K562 (cell line): ENCODE data around the gene PLD1. TPM values are rescaled to one million over a fixed set of nuclear protein-coding genes. Genes with fewer than 3 reads are reported as not detected.

Experiments
- CBFB ChIP-seq: sonication (generic); formaldehyde crosslinking; IDR thresholded peaks from 2 replicates; pipeline ENCODE4 v1.4.0; 2020; ENCODE audit warnings: mild to moderate bottlenecking, missing genetic modification reagents
- CBX3 ChIP-seq, 2 experiments: IDR thresholded peaks; 1 replicate in 1 of 2; 2 replicates in 1 of 2; pipeline ENCODE4 v1.6.1; 2012; ENCODE audit warnings: inconsistent platforms in 2 of 2, low read length in 2 of 2, borderline replicate concordance in 1 of 2, control low read depth in 1 of 2
- CEBPG ChIP-seq, 3 experiments: fragments of 200-800 bp in 1 of 3; sonication (Bioruptor generic) in 1 of 3; sonication (generic) in 1 of 3; formaldehyde crosslinking in 1 of 3; IDR thresholded peaks in 2 of 3; conservative IDR thresholded peaks in 1 of 3; 2 replicates each; pipeline versions ENCODE4 v1.6.1 to v1.8.0; 2016 to 2022; ENCODE audit warnings: missing compliant biosample characterization in 2 of 3, missing genetic modification characterization in 2 of 3, mild to moderate bottlenecking in 1 of 3, missing genetic modification reagents in 1 of 3
- E2F3 ChIP-seq: fragments of 250-450 bp; sonication (Bioruptor Pico); IDR thresholded peaks from 2 replicates; pipeline ENCODE4 v1.4.0; 2020; ENCODE audit warnings: mild to moderate bottlenecking
- IFI16 ChIP-seq: fragments of 250-450 bp; sonication (Bioruptor Pico); IDR thresholded peaks from 2 replicates; pipeline ENCODE4 v2.1.2; 2022; ENCODE audit warnings: mild to moderate bottlenecking, inconsistent platforms
- KLF16 ChIP-seq: IDR thresholded peaks from 2 replicates; pipeline ENCODE4 v1.6.1; 2016; ENCODE audit warnings: antibody characterized with exemption
- MAFK ChIP-seq: IDR thresholded peaks from 2 replicates; pipeline ENCODE4 v1.6.1; 2011; ENCODE audit warnings: low read length, improper control_type of control experiment
- MEIS2 ChIP-seq: fragments of 450-650 bp; IDR thresholded peaks from 2 replicates; pipeline ENCODE4 v1.6.1; 2014; ENCODE audit warnings: mild to moderate bottlenecking; ENCODE audit not compliant: partially characterized antibody
- MXI1 ChIP-seq: IDR thresholded peaks from 2 replicates; pipeline ENCODE4 v1.6.1; 2011; ENCODE audit warnings: low read depth, mild to moderate bottlenecking, improper control_type of control experiment, low read length
- NFE2L1 ChIP-seq: fragments of 450-650 bp; IDR thresholded peaks from 2 replicates; pipeline ENCODE4 v1.6.1; 2016; ENCODE audit warnings: missing genetic modification characterization, low read depth, mild to moderate bottlenecking, missing compliant biosample characterization, moderate library complexity, borderline replicate concordance
- PCBP2 ChIP-seq: fragments of 200-400 bp; formaldehyde crosslinking; IDR thresholded peaks from 2 replicates; pipeline ENCODE4 v1.6.1; 2018; ENCODE audit warnings: low read length, low read depth, mild to moderate bottlenecking, moderate library complexity; ENCODE audit not compliant: poor library complexity, severe bottlenecking
- PML ChIP-seq: IDR thresholded peaks from 2 replicates; pipeline ENCODE4 v1.6.1; 2012; ENCODE audit warnings: low read length, inconsistent platforms
- POLR3G ChIP-seq: IDR thresholded peaks from 2 replicates; pipeline ENCODE4 v1.6.1; 2011; ENCODE audit not compliant: insufficient read length, insufficient replicate concordance; ENCODE audit errors: extremely low read depth
- RAD21 ChIP-seq, 2 experiments: fragments of 250-450 bp in 1 of 2; fragments of 450-650 bp in 1 of 2; sonication (Bioruptor Pico) in 1 of 2; formaldehyde crosslinking in 1 of 2; IDR thresholded peaks in 1 of 2; conservative IDR thresholded peaks in 1 of 2; 2 replicates each; pipeline versions ENCODE4 v1.4.0 to v1.8.0; 2020 to 2022; ENCODE audit warnings: mild to moderate bottlenecking in 2 of 2, moderate library complexity in 1 of 2
- RBM14 ChIP-seq: fragments of 200-400 bp; formaldehyde crosslinking; IDR thresholded peaks from 2 replicates; pipeline ENCODE4 v1.6.1; 2018; ENCODE audit warnings: low read depth, mild to moderate bottlenecking, low read length, moderate library complexity, borderline replicate concordance; ENCODE audit not compliant: insufficient read depth
- SETDB1 ChIP-seq: IDR thresholded peaks from one replicate; pipeline ENCODE4 v1.6.1; 2012; ENCODE audit warnings: low read length, control low read depth, inconsistent platforms
- SMARCC2 ChIP-seq: fragments of 450-650 bp; IDR thresholded peaks from 2 replicates; pipeline ENCODE4 v1.6.1; 2017; ENCODE audit warnings: antibody characterized with exemption, moderate library complexity, mild to moderate bottlenecking, low read depth
- SMC3 ChIP-seq: conservative IDR thresholded peaks from 2 replicates; pipeline ENCODE4 v1.6.1; 2011; ENCODE audit warnings: low read depth, low read length, improper control_type of control experiment; ENCODE audit not compliant: insufficient read depth
- STAG1 ChIP-seq: sonication (generic); formaldehyde crosslinking; IDR thresholded peaks from 2 replicates; pipeline ENCODE4 v1.5.0; 2020; ENCODE audit warnings: missing genetic modification reagents, borderline replicate concordance
- ZNF140 ChIP-seq: fragments of 250-450 bp; sonication (Bioruptor Pico); IDR thresholded peaks from 2 replicates; pipeline ENCODE4 v1.8.0; 2021; ENCODE audit warnings: moderate library complexity, mild to moderate bottlenecking, inconsistent platforms
- ZNF3 ChIP-seq: fragments of 250-450 bp; sonication (Bioruptor Pico); IDR thresholded peaks from 2 replicates; pipeline ENCODE4 v1.5.0; 2021; ENCODE audit warnings: mild to moderate bottlenecking, moderate library complexity
- polyA plus RNA-seq, 8 experiments: library from polyadenylated mRNA; depleted of rRNA in 4 of 8; stranded (reverse) in 5 of 8; unstranded in 3 of 8; fragments of >200 nt; fragmentation: Nextera tagmentation in 2 of 8; fragmentation: Illumina TruSeq in 1 of 8; extraction: Ambion mirVana in 2 of 8; extraction: Trizol in 1 of 8; gene quantifications; 2 replicates each; pipeline versions ENCODE4 v1.2.1 to v1.2.3, GENCODE V29; 2011 to 2014; ENCODE audit warnings: inconsistent platforms in 1 of 8, missing spikeins in 1 of 8
- total RNA-seq, 7 experiments: library from RNA; depleted of rRNA in 6 of 7; stranded (reverse); fragments of >200 nt in 6 of 7; fragmentation: Illumina TruSeq in 2 of 7; extraction: Trizol in 2 of 7; gene quantifications; 2 replicates each; pipeline versions ENCODE4 v1.2.1 to v1.2.3, GENCODE V29; 2011 to 2021; ENCODE audit warnings: low replicate concordance in 1 of 7
- TF ChIP-seq, protein P1 (sequence below): fragments of 250-450 bp; sonication (Bioruptor Pico); IDR thresholded peaks from 2 replicates; pipeline ENCODE4 v1.4.0; 2020
- TF ChIP-seq, protein P2 (sequence below), 3 experiments: IDR thresholded peaks in 2 of 3; conservative IDR thresholded peaks in 1 of 3; 2 replicates each; pipeline ENCODE4 v1.5.1; 2011 to 2012; ENCODE audit warnings: low read length in 3 of 3, mild to moderate bottlenecking in 3 of 3, control low read depth in 2 of 3, improper control_type of control experiment in 1 of 3, inconsistent platforms in 1 of 3, low read depth in 1 of 3, mixed read lengths in 1 of 3, moderate library complexity in 1 of 3; ENCODE audit not compliant: insufficient read depth in 2 of 3

Gene PLD1
- total and polyA plus RNA-seq, 9 of the 15 experiments (the other 6 are each of a cell fraction or from before 2014, with no cell fraction given), result 8.4 to 26.1 (median 18.6) TPM

DNA sequence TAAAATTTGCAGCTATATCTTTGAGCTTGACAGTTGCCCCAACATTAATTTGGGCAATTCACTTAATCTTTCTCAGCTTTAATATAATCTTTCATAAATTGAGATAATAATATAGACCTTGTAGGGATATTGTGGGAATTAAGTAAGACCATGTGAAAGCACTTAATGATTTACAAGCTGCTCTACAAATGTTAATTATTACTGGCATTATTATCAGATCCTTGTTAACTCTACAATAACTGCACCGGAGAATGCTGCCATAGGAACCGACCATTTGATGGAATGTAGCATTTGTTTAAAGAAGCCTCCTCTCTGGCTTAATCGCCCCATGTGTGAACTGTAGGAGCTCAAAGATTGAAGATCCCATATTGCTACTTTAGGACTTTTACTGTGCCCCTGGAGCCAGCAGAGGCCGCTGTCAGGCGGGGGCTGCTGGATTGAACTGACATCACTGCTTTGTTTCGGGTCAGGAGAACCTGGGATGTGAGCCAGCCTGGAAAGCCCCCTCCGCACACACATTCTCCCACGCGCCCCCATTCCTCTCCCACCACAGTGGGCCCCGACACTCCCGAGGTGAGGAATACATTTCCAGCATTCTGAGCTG lies 195.9 kb downstream of the PLD1 start (continued):
- TF ChIP-seq KLF16, result 0 out of 2 replicates have a peak, but pooled peaks have one; percentile 37
- TF ChIP-seq, protein P1, sequence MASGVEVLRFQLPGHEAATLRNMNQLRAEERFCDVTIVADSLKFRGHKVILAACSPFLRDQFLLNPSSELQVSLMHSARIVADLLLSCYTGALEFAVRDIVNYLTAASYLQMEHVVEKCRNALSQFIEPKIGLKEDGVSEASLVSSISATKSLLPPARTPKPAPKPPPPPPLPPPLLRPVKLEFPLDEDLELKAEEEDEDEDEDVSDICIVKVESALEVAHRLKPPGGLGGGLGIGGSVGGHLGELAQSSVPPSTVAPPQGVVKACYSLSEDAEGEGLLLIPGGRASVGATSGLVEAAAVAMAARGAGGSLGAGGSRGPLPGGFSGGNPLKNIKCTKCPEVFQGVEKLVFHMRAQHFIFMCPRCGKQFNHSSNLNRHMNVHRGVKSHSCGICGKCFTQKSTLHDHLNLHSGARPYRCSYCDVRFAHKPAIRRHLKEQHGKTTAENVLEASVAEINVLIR (CRISPR knock-in tag), result no peak
- no peak for TF ChIP-seq CBFB
- TF ChIP-seq SETDB1, result no peak
- TF ChIP-seq NFE2L1 (tag), result no peak
- no peak for TF ChIP-seq ZNF3 (CRISPR knock-in tag)
- no peak for TF ChIP-seq SMARCC2
- TF ChIP-seq MXI1, result no peak
- TF ChIP-seq STAG1 (CRISPR knock-in tag), result peak; percentile 47; the same call in 1 of the 2 replicates
- TF ChIP-seq PML, result no peak
- peak; percentile 71 for TF ChIP-seq SMC3
- no peak for TF ChIP-seq POLR3G
- TF ChIP-seq MAFK, result no peak
- TF ChIP-seq CBX3 (IDR thresholded peaks at IDR 0.05; ENCODE audit: borderline replicate concordance in 1 of 2, low read length in 2 of 2), result no peak
- TF ChIP-seq PCBP2, result no peak
- TF ChIP-seq, protein P2, sequence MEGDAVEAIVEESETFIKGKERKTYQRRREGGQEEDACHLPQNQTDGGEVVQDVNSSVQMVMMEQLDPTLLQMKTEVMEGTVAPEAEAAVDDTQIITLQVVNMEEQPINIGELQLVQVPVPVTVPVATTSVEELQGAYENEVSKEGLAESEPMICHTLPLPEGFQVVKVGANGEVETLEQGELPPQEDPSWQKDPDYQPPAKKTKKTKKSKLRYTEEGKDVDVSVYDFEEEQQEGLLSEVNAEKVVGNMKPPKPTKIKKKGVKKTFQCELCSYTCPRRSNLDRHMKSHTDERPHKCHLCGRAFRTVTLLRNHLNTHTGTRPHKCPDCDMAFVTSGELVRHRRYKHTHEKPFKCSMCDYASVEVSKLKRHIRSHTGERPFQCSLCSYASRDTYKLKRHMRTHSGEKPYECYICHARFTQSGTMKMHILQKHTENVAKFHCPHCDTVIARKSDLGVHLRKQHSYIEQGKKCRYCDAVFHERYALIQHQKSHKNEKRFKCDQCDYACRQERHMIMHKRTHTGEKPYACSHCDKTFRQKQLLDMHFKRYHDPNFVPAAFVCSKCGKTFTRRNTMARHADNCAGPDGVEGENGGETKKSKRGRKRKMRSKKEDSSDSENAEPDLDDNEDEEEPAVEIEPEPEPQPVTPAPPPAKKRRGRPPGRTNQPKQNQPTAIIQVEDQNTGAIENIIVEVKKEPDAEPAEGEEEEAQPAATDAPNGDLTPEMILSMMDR (IDR thresholded peaks at IDR 0.05 in 2 of 3, conservative IDR thresholded peaks at IDR 0.05 in 1 of 3; ENCODE audit: insufficient read depth in 2 of 3, low read depth in 1 of 3, low read length in 3 of 3), result peak; percentile 74 to 81 (median 76)
- no peak for TF ChIP-seq RBM14
- TF ChIP-seq E2F3 (CRISPR knock-in tag), result no peak
- no peak for TF ChIP-seq IFI16 (CRISPR knock-in tag)
- TF ChIP-seq ZNF140, result no peak
- TF ChIP-seq MEIS2, result no peak
- no peak for TF ChIP-seq CEBPG (CRISPR knock-in tag; IDR thresholded peaks at IDR 0.05)
- TF ChIP-seq CEBPG (tag; conservative IDR thresholded peaks at IDR 0.05 in 1 of 2, IDR thresholded peaks at IDR 0.05 in 1 of 2), result no peak
- peak in 1 of 2 experiments; percentile 72; a peak in 3 of 4 replicates for TF ChIP-seq RAD21 (CRISPR knock-in tag; conservative IDR thresholded peaks at IDR 0.05 in 1 of 2, IDR thresholded peaks at IDR 0.05 in 1 of 2)
